ENCODE measurements around the gene PLA2G4B.

- TF ChIP-seq CTCF (IDR thresholded peaks at IDR 0.05), result no peak
- no peak for TF ChIP-seq POLR2A (IDR thresholded peaks at IDR 0.05)
Measured at GRCh38 chr15:41795996-41796856, 42.4 kb upstream of the PLA2G4B start.
